CD14-positive monocyte (primary cell): ENCODE data around the gene CDCA4. TPM values are rescaled to one million over a fixed set of nuclear protein-coding genes. Genes with fewer than 3 reads are reported as not detected.

Experiments used
- DNase-seq, 3 donors: peaks; one replicate each; pipeline ENCODE4 v3.0.0-alpha.2; 2011 to 2022
- H2AFZ ChIP-seq: 2 replicates; pipeline ENCODE4 v1.6.0; 2012; ENCODE audit warnings: mild to moderate bottlenecking, low read depth, low read length, inconsistent platforms; ENCODE audit not compliant: insufficient read depth, poor library complexity, severe bottlenecking
- H3K27ac ChIP-seq, 2 donors: 1 replicate in 1 of 2; 2 replicates in 1 of 2; pipeline ENCODE4 v1.5.1; 2012 to 2013; ENCODE audit warnings: low read length in 2 of 2, control low read depth in 1 of 2, inconsistent platforms in 1 of 2, low read depth in 1 of 2, mild to moderate bottlenecking in 1 of 2
- H3K27me3 ChIP-seq, 2 donors: one replicate each; pipeline versions ENCODE4 v1.6.0 to v1.6.1; 2011 to 2013; ENCODE audit warnings: low read length in 2 of 2; ENCODE audit not compliant: control insufficient read depth in 2 of 2, insufficient read depth in 2 of 2
- H3K36me3 ChIP-seq, 2 donors: replicated peaks in 1 of 2; 1 replicate in 1 of 2; 2 replicates in 1 of 2; pipeline versions ENCODE4 v1.5.1 to v1.6.1; 2012 to 2013; ENCODE audit warnings: low read length in 2 of 2, control low read depth in 1 of 2, inconsistent platforms in 1 of 2, mild to moderate bottlenecking in 1 of 2; ENCODE audit not compliant: insufficient read depth in 2 of 2, control insufficient read depth in 1 of 2
- H3K4me1 ChIP-seq, 2 donors: 1 replicate in 1 of 2; 2 replicates in 1 of 2; pipeline versions ENCODE4 v1.5.1 to v1.6.1; 2012 to 2013; ENCODE audit warnings: low read length in 2 of 2, control low read depth in 1 of 2, inconsistent platforms in 1 of 2, mild to moderate bottlenecking in 1 of 2, moderate library complexity in 1 of 2; ENCODE audit not compliant: insufficient read depth in 2 of 2, control insufficient read depth in 1 of 2
- H3K4me2 ChIP-seq: replicated peaks from 2 replicates; pipeline ENCODE3; 2012; ENCODE audit warnings: low read length, moderate library complexity, mild to moderate bottlenecking; ENCODE audit not compliant: poor library complexity, severe bottlenecking; ENCODE audit errors: extremely low read depth
- H3K4me3 ChIP-seq, 3 experiments: fragments of 200-600 bp in 1 of 3; sonication (generic) in 1 of 3; replicated peaks in 1 of 3; 1 replicate in 2 of 3; 2 replicates in 1 of 3; pipeline ENCODE4 v1.5.1; 2011 to 2013; ENCODE audit warnings: low read length in 3 of 3, mild to moderate bottlenecking in 3 of 3, control low read depth in 2 of 3, low read depth in 2 of 3, inconsistent platforms in 1 of 3, moderate library complexity in 1 of 3
- H3K79me2 ChIP-seq: 2 replicates; pipeline ENCODE4 v1.6.0; 2012; ENCODE audit warnings: mild to moderate bottlenecking, control low read depth, inconsistent platforms, low read length, moderate library complexity; ENCODE audit not compliant: insufficient read depth
- H3K9ac ChIP-seq: 2 replicates; pipeline ENCODE4 v1.6.0; 2017; ENCODE audit warnings: low read length, mild to moderate bottlenecking; ENCODE audit not compliant: insufficient read depth, poor library complexity, severe bottlenecking
- H3K9me3 ChIP-seq, 2 donors: replicated peaks in 1 of 2; 1 replicate in 1 of 2; 2 replicates in 1 of 2; pipeline versions ENCODE4 v1.5.1 to v1.6.1; 2012 to 2013; ENCODE audit warnings: low read length in 2 of 2, control low read depth in 1 of 2; ENCODE audit not compliant: control insufficient read depth in 1 of 2, insufficient read depth in 1 of 2
- H4K20me1 ChIP-seq: 2 replicates; pipeline ENCODE4 v1.6.0; 2012; ENCODE audit warnings: mild to moderate bottlenecking, low read length, control low read depth, moderate library complexity; ENCODE audit not compliant: insufficient read depth
- H3K27ac Mint-ChIP-seq, 7 donors: one replicate each; pipeline ENCODE4 v1.8.0; 2020; ENCODE audit warnings: mild to moderate bottlenecking in 7 of 7, mixed read lengths in 7 of 7, moderate library complexity in 6 of 7, inconsistent platforms in 2 of 7
- H3K27me3 Mint-ChIP-seq, 3 donors: one replicate each; pipeline ENCODE4 v1.8.0; 2021 to 2022; ENCODE audit warnings: low read depth in 3 of 3, mild to moderate bottlenecking in 3 of 3, mixed read lengths in 3 of 3, moderate library complexity in 3 of 3, inconsistent platforms in 1 of 3
- H3K36me3 Mint-ChIP-seq, 2 donors: one replicate each; pipeline ENCODE4 v1.8.0; 2020; ENCODE audit warnings: mixed read lengths in 2 of 2, inconsistent platforms in 1 of 2, mild to moderate bottlenecking in 1 of 2
- H3K4me1 Mint-ChIP-seq: one replicate; pipeline ENCODE4 v1.8.0; 2020; ENCODE audit warnings: mild to moderate bottlenecking, mixed read lengths
- H3K4me3 Mint-ChIP-seq, 2 donors: one replicate each; pipeline ENCODE4 v1.8.0; 2020; ENCODE audit warnings: mild to moderate bottlenecking in 2 of 2, mixed read lengths in 2 of 2, moderate library complexity in 1 of 2
- H3K9me3 Mint-ChIP-seq, 7 donors: one replicate each; pipeline ENCODE4 v1.8.0; 2020 to 2022; ENCODE audit warnings: mixed read lengths in 7 of 7, mild to moderate bottlenecking in 6 of 7, moderate library complexity in 6 of 7, inconsistent platforms in 2 of 7
- CTCF ChIP-seq: fragments of 200-600 bp; IDR thresholded peaks from one replicate; pipeline ENCODE4 v1.8.0; 2022; ENCODE audit warnings: antibody characterized with exemption, mild to moderate bottlenecking
- WGBS: methylation state at CpG from one replicate; pipeline ENCODE4 v1.1.5; 2013; ENCODE audit warnings: missing lambda C conversion rate; ENCODE audit not compliant: insufficient coverage; 5-methylcytosine and 5-hydroxymethylcytosine counted together
- intact Hi-C, 2 donors: fragments of 100-400 bp; cut with micrococcal nuclease; formaldehyde crosslinking; loops; one replicate each; pipeline versions ENCODE4 v1.15.0 to v1.15.1; 2023
- polyA plus RNA-seq, 3 donors: library from polyadenylated mRNA; depleted of rRNA in 1 of 3; unstranded in 2 of 3; stranded (reverse) in 1 of 3; fragments of 300-500 nt in 2 of 3; fragments of >200 nt in 1 of 3; fragmentation: Illumina TruSeq in 2 of 3; gene quantifications; 1 replicate in 2 of 3; 2 replicates in 1 of 3; pipeline ENCODE4 v1.2.3, GENCODE V29; 2012 to 2021

CDCA4 gene
- polyA plus RNA-seq, 3 donors: 8.6 to 12.0 (median 11.6) TPM

GRCh38 chr14:105021656-105022275, 883 bp upstream of the CDCA4 start:
- Histone ChIP-seq H3K4me3 (peak overlapping the region; percentile 27 to 75 (median 49)), H3K27ac (peak overlapping the region; percentile 92 to 95), H4K20me1 (peaks cover 8% of the 10 kb centered on the region), H3K27me3 (no peaks in the 10 kb centered on the region), H3K4me2 (peak overlapping the region; percentile 71), H3K4me1 (peaks cover 58 to 79% of the 10 kb centered on the region in 2 donors), H3K9me3 (no peaks in the 10 kb centered on the region), H3K79me2 (peaks cover 56% of the 10 kb centered on the region), H2AFZ (peak overlapping the region; percentile 76), H3K36me3 (no peaks in the 10 kb centered on the region), H3K9ac (peak overlapping the region; percentile 65)
- H3K4me1 Mint-ChIP-seq: peaks cover 76% of the 10 kb centered on the region
- H3K4me3 Mint-ChIP-seq: peak overlapping the region; percentile 80 to 87
- under 1% methylated on average over 17 of the region's 20 CpGs for WGBS
- peak in 1 of 3 donors; percentile 48 for DNase-seq
- no peak for TF ChIP-seq CTCF
- H3K36me3 Mint-ChIP-seq: peaks cover 9 to 10% of the 10 kb centered on the region in 2 donors
- peaks cover 0 to 7% (median 0%) of the 10 kb centered on the region in 3 donors for H3K27me3 Mint-ChIP-seq
- intact Hi-C loops: loop anchor here in 1 of 2 donors (2.0 kb wide), 2 partner anchors 35 to 47 kb away; no protein-coding TSS in a partner anchor
- H3K9me3 Mint-ChIP-seq: peaks cover 0 to 5% (median 3%) of the 10 kb centered on the region in 7 donors
- peak overlapping the region; percentile 92 to 99 (median 97) for H3K27ac Mint-ChIP-seq

DNA sequence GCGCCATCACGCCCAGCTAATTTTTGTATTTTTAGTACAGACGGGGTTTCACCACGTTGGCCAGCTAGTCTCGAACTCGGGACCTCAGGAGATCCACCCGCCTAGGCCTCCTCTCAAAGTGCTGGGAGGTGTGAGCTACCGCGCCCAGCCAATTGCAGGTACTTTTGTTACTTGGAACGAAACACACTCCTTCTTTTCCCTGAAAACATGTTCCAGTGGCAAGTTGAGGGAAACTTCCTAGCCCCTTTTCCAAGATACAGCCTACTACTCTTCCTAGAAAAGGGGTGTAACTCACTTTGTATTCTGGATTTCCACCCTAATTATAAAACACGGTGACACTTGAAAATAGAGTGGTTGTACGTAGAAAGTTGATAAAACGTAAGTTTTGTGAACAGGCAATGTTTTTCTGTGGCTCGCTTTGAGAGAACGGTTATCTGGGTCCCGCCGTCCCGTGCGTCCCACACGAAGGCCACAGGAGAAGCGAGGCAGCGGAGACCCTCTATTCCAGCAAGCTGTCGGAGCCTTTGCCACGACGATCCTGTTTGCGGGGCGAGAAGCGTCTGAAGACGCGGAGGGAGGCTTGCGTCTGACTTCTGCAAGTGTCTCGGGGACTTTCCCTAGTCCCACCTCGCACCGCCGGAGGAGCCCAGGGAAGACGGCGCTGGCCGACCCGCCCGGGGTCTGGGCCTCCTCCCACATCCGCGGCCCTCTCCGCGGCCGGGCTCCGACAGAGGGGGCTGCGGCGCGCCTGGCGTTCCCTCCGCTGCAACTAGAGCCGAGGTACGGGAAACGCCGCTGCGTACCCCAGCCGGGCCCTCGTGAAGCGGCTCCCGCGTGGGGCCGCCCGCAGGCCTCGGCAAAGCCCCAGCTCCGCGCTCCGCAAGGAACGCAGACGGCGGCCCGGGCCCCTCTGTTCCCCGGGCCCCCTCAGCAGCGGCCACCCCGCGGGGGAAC, 745 bp downstream of the CDCA4 start:
- peaks cover 43 to 74% of the 10 kb centered on the region in 2 donors for H3K4me1 ChIP-seq
- intact Hi-C loops: loop anchor here (1.0 to 5.0 kb wide), 4 partner anchors 25 to 49 kb away; partner anchors contain the start of gene AHNAK2 (in 1 of the 2)
- peak overlapping the region; percentile 72 to 91 (median 88) for H3K27ac Mint-ChIP-seq

More for the DNA sequence above, 745 bp downstream of the CDCA4 start:
- peaks cover 17 to 19% of the 10 kb centered on the region in 2 donors for H3K36me3 Mint-ChIP-seq
- H3K4me3 Mint-ChIP-seq: peak overlapping the region; percentile 89 to 91
- Histone ChIP-seq H3K4me2 (peak overlapping the region; percentile 75), H3K36me3 (no peaks in the 10 kb centered on the region), H3K9ac (peak overlapping the region; percentile 89), H4K20me1 (peaks cover 10% of the 10 kb centered on the region), H3K9me3 (no peaks in the 10 kb centered on the region), H2AFZ (peak overlapping the region; percentile 67), H3K27ac (peak overlapping the region; percentile 11 to 78), H3K79me2 (peaks cover 72% of the 10 kb centered on the region), H3K4me3 (peak overlapping the region; percentile 51 to 81 (median 54)), H3K27me3 (no peaks in the 10 kb centered on the region)
- peak; percentile 13 for TF ChIP-seq CTCF
- 8% methylated on average over 73 of the region's 75 CpGs for WGBS
- H3K9me3 Mint-ChIP-seq: no peaks in the 10 kb centered on the region
- peaks cover 0 to 5% (median 0%) of the 10 kb centered on the region in 3 donors for H3K27me3 Mint-ChIP-seq
- peaks cover 79% of the 10 kb centered on the region for H3K4me1 Mint-ChIP-seq
- DNase-seq: peak; percentile 47 to 67 (median 64)
